GM13976 (cell line): ENCODE data around the gene ZNF169.
"Not testable (repeated sequence)": the region's sequence is repeated elsewhere in the genome, so short reads cannot be mapped to it uniquely, and the experiment has no call there.

ENCODE experiments used
- DNase-seq: peaks from one replicate; pipeline ENCODE4 v3.0.0; 2012; ENCODE audit warnings: low spot score
- in situ Hi-C: fragments of 300-500 bp; cut with MboI; formaldehyde crosslinking; loops from one replicate; pipeline ENCODE4 v1.12.0; 2022; ENCODE audit warnings: low sequenced_read_pairs, mixed read lengths, inconsistent platforms; ENCODE audit not compliant: unreplicated experiment
- TF ChIP-seq, protein P1 (sequence below): IDR thresholded peaks from 2 replicates; pipeline ENCODE4 v1.5.1; 2012; ENCODE audit warnings: borderline replicate concordance, mild to moderate bottlenecking; ENCODE audit not compliant: insufficient read depth; ENCODE audit errors: extremely low read depth, missing control alignments, control extremely low read depth

The ZNF169 gene

DNA sequence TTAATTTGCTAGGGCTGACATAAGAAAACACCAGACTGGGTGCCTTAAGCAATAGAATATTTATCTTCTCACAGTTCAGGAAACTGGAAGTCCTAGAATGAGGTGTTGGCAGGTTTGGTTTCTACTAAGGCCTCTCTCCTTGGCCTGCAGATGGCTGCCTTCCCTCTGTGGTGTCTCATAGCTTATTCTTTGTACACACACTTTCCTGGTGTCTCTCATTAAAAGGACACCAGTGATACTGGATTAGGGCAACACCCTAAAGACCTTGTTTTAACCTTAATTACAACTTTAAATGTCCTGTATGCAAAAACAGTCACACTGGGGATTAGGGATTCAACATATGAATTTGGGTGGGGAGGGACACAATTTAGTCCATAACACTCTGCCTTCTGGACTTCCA is 44.2 kb downstream of the ZNF169 start:
- in situ Hi-C loops = no loop called here
- TF ChIP-seq, protein P1, sequence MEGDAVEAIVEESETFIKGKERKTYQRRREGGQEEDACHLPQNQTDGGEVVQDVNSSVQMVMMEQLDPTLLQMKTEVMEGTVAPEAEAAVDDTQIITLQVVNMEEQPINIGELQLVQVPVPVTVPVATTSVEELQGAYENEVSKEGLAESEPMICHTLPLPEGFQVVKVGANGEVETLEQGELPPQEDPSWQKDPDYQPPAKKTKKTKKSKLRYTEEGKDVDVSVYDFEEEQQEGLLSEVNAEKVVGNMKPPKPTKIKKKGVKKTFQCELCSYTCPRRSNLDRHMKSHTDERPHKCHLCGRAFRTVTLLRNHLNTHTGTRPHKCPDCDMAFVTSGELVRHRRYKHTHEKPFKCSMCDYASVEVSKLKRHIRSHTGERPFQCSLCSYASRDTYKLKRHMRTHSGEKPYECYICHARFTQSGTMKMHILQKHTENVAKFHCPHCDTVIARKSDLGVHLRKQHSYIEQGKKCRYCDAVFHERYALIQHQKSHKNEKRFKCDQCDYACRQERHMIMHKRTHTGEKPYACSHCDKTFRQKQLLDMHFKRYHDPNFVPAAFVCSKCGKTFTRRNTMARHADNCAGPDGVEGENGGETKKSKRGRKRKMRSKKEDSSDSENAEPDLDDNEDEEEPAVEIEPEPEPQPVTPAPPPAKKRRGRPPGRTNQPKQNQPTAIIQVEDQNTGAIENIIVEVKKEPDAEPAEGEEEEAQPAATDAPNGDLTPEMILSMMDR = no peak
- no peak for DNase-seq

DNA sequence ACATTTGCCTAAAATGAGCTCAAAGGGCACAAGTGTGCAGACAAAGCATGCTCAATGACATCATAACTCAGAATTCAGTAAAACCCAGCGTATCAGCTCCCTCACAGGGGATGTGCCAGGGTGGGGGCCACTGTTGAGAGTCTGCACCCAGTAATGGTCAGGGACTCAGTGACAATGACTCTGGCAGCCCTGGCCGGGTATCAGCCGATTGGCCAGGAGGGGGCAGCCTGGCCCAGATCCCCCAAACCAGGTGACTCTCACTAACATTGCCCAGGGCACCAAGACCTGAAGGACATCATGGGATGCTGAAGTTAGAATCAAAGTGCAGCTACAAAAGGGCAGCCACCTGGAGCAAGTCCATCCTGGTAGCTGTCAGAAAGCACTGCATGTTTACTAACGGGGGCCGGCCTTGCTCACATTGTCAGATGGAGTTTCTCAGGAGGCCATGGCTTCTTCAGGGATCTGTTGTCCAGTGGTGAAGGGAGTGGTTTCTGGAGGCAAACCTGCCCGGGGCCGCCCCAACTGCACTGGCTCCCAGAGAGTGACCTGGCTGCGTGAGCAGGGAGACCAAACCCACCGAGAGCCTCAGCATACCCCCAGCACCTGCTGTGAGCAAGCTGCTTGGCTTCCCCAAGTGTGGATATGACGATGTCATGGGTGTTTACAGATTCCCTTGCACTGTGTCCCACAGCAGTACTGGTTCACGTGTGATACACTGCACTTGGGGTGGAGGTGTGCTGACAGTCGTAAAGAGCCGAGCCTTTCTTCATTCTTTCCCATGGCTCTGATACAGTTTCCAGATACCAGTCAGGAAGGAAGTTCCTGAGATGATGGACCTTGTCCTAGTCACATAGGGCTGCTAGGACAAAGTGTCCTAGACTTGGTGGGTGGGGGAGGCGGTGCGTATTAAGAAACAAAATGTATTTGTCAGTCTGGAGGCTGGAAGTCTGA is 56.2 kb downstream of the ZNF169 start:
- DNase-seq, in situ Hi-C loops: not testable (repeated sequence)

DNA sequence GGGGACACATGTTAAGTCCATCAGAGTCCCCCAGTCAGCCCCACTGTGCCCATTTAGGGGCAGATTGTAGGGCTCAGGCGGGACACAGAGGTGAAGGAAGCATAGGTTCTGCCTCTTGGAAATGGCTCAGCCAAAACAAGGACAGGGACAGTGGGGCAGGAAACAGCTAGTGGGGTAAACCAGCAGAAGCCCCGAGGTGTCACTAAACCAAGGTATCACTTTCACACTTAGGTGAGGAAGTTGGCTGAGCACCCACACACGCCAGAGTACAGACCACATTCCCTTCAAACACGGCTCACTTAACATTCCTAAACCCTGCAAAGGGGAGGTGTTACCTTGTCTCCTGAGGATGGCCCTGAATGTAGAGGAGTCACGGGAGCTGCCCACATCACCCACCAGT is 57.1 kb downstream of the ZNF169 start:
- in situ Hi-C loops, DNase-seq: not testable (repeated sequence)

DNA sequence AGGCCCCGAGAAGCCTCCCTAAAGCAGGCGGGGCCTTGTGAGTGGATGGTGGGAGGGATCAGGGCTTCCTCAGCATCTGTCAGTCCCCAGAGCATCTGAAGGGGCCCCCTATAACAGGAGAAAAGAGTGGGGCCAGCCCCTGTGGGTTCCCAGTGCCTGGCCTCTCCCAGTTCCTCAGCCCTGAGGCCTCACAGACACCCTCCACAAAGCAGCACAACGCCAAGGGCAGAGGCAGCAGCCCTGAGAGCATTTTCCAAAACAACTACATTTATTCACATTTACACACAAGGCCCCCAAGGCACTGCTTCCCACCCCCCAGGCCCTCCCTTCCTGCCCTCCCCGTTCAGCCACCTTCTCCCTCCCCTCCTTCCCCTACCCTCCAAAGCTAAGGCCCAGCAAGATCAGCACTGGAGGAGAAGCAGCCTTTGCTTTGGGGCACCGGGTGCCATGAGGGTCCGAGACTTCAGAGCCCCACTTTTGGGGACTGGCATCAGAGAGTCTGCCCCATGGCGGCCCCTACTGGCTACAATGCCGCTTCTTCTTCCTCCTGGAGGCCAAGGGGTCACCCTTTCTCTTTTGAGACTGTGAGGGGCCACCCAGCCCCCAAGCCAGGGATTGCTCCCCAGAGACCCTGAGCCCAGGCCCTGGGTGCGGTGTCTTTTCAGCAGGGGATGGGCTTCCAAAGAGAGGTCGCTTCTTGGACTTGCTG is 59.0 kb downstream of the ZNF169 start:
- in situ Hi-C loops, DNase-seq: not testable (repeated sequence)

DNA sequence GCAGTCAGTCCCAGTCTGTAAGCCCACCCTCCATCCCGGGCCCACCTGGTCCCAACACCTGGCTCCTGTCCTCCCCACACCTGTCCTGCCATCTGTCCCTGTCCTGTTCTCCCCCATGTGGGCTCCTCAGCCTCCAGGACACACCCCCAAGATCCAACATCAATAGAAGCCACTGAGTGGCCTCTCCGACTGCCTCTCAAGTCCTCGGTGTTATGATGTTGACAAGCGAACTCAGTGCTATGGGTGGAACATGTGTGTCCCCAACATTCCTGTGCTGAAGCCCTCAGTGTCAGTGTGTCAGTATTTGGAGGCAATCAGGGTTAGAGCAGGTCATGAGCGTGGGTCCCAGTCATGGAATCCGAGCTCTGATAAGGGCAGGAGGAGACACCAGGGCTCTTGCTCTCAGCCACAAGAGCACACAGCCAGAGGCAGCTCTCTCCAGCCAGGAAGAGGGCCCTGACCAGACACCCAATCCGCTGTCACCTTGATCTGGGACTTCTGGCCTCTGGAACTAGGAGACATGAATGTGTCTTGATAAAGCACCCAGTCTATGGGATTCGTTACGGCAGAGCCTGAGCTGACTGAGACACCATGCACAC is 63.3 kb downstream of the ZNF169 start:
- DNase-seq, in situ Hi-C loops: not testable (repeated sequence)

DNA sequence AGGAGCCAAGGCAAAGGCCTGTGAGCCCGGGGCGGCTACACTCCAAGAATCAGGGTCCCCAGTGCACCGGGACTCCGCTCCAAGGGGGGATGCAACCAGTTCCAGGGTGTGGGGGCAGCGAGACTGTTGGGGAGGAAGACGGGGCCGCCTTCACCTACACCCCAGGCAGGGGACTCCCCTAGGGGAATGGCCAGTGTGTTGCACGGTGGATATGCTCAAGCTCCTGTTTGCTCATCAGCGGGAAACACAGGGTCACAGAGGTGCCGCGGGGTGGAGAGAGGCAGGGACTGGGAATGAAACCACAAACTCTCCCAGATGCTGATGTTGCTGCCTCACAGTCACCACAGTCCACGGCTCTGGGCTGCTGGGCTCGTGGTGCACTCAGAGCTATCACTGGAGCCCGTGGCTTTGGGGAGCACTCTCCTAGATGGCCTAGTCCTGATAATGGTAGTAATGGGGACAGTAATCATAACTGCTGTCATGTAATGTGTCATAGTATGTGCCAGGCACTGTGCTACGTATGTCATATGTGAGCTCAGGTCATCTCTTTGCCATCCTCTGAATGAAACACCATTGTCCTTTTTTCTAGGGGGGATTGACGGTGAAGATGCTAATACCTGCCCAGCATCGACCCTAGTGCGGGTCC is 64.2 kb downstream of the ZNF169 start:
- DNase-seq, in situ Hi-C loops: not testable (repeated sequence)

DNA sequence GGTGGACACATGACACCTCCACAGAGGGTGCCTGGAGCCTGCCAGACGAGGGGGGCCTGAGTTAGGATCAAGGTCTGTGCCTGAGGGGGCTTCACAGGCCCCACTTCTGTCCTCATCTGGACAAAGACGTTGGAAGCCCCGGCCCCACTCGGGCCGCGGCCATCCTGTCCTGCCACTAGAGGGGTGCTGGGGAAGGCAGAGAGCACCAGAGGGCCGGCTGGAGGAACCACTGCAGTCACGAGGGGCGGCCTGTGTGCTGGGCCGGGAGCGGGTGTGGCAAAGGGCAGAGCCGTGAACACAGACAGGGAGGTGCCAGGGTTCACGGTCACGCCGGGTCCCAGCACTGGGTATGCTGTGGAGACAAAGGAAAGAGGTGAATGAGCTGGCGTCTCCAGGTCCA is 66.5 kb downstream of the ZNF169 start:
- in situ Hi-C loops = not testable (repeated sequence)

DNA sequence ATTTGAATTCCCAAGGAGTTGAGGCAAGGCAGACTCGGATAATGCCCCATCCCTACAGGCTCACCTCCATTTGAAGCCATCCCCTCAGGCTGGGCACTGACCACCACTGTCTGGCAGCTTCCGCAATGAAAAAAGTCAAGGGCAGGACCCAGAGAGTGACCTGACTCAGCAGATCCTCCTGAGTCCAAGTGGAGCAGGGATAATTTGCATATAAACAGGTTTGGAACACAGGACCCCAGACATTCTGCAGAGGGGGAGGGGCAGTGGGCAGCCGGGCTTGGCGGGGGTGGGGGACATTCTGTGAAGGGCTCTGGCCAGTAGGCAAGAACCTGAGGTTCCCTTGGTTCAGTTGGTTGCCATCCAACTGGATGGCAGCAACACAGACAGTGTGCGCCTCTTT is 69.4 kb downstream of the ZNF169 start, which contains the start of gene NUTM2F:
TSS of gene NUTM2F (minus strand) at position 101 of the 400 bp plus-strand sequence. CDS start at position 80, 21 bp downstream.
- in situ Hi-C loops, DNase-seq: not testable (repeated sequence)

More for the DNA sequence above, 66.5 kb downstream of the ZNF169 start:
- not testable (repeated sequence) for DNase-seq

DNA sequence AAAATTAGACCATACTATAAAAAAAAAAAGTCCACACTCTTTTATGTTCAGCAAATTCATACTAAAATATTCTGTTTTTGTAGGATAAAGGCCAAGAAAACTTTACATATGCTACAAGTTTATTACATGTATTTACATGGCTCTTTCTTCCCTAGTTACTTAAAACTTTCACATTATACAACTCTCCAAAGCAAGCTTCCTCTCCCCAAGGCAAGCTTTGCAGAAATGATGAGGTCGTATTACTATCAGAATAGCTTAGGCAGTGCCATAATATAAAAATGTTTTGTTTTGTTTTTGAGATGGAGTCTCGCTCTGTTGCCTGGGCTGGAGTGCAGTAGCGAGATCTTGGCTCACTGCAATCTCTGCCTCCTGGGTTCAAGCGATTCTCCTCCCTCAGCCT is 77.3 kb downstream of the ZNF169 start:
- in situ Hi-C loops, DNase-seq: not testable (repeated sequence)

DNA sequence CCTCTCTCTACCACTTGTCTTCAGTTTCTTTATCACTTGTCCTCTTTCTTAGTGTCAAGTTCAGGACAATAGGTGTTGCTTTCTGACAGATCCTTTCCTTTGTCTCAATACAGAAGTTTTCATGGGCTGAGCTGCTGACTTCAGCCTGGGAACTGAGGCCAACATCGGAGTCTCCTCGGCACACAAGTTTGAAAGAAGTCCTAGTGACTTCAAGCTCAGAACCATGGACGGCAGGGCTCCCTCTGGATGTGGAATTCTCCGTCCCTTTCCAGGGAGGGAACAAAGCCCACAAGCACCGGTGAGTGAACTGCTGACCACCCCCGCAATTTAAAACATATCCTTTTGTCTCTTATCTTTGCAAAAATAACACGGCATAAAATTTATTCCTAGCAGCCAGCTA is 79.6 kb downstream of the ZNF169 start:
- in situ Hi-C loops, DNase-seq: not testable (repeated sequence)

DNA sequence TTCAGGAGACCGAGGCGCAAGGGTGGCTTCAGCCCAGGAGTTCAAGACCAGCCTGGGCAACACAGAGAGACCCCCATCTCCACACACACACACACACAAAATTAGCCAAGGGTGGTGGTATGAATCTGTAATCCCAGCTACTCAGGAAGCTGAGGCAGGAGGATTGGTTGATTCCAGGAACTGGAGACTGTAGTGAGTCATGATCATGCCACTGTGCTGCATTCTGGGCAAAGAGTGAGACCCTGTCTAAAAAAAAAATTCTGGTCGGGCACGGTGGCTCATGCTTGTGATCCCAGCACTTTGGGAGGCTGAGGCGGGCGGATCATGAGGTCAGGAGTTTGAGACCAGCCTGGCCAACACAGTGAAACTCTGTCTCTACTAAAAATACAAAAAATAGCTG is 80.6 kb downstream of the ZNF169 start:
- in situ Hi-C loops, DNase-seq: not testable (repeated sequence)

DNA sequence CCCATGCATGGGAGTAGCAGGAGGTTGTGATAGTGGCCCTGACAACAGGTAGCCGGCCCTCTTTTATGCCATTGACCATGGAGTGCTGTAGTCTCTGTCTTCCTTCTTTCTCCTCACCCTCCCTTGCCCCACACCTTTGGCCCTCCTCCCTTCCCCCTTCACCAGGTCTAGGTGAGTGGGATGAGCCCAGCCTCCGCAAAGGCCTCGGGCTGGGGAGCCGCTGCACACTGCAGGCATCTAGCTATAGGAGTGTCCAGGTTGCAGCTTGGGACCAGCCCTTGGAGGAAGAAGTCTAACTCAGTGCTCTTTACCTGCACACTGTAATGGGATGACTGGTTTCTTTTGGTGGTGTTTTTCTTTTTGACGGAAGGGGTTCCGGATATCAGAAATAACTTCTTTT is 81.7 kb downstream of the ZNF169 start:
- in situ Hi-C loops, DNase-seq: not testable (repeated sequence)

DNA sequence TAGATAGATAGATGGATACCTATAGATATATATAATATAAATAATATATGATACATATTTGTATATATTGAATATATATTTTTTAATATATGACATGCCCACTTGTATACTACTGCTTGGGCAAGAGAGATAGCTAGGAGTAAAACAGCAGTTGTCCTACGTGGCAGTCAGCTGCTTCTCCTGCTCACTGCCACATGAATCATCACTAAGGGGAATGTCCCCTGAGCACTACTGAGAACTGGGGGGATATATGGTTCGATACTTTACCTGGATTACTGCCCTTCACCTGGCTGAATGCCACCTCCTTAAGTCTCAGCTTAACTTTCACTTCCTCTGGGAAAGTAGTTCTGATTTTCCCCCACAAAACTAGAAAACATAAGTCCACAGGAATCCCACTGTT is 82.6 kb downstream of the ZNF169 start:
- DNase-seq, in situ Hi-C loops: not testable (repeated sequence)

DNA sequence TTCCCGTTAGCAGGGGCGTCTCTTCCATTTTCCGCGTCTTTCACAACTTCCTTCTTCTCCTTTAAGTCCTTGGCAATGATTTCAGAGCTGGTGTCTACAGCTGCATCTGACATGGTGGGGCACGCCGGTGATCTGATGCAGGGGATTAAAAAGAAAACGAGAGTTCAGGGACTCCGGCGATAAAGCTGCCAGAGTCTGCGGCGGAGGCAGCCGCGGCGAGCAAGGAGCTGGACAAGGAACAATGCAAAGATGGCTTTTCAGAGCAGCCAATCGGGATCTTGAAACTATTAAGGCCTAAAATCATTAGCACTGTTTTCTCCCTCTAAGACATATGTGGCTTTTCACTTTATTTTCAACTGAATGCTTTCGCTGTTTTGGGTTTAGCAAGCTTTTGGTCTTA is 88.4 kb downstream of the ZNF169 start:
- in situ Hi-C loops, DNase-seq: not testable (repeated sequence)

DNA sequence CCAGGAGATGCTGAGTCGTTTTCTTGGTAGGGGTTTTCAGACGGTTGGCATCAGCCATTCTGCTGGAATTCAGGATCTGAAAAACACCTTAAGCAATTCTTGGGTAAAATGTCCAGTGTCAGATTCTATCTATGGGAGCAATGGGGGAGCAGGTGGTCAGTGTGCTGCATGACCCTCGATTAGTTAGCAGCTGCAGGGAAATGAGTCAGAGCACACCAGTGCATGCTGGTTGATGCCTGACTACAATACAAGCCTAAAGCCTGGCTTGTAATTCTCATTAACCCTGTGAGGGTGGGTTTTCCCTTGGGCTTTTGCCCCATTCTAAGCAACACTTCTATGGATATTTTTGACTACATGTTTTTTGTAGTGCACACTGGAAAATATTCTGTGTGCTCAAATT is 89.7 kb downstream of the ZNF169 start:
- DNase-seq, in situ Hi-C loops: not testable (repeated sequence)
